Measurements from ENCODE around the gene RBM27. TPM values are rescaled to one million over a fixed set of nuclear protein-coding genes. Genes with fewer than 3 reads are reported as not detected.
A peak's percentile ranks its signal among the peaks of the same experiment; 100 is the strongest.

RBM27 gene
- polyA plus RNA-seq, 3 donors = 2.5 to 6.2 (median 3.9) TPM

DNA sequence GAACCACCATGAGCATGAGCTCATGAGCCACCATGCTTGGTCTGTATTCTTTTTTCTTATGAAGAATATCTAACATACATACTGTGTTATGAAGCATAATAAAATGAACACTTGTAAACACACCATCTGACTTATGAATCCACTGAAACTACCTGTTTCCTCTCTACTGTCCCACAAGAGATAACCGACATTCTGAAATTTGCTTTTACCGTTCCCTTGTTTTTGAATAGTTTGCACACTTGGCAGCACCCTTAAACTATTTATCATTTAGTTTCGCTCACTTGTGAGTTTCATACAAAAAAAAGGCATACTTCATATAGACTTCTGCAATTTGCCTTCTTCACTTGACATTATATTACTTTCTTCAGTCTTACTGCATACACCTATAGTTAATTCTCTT is 29.8 kb upstream of the RBM27 start:
- Mint-ChIP-seq H3K9me3 (no peaks in the 10 kb centered on the region), H3K4me3 (no peak overlapping the region), H3K27ac (peak overlapping the region in 2 of 7 donors; percentile 1 to 52), H3K36me3 (peaks cover 38 to 71% of the 10 kb centered on the region in 2 donors), H3K27me3 (ENCODE audit: low read depth in 3 of 3) (no peaks in the 10 kb centered on the region), H3K4me1 (peaks cover 5% of the 10 kb centered on the region)
- H3K4me3 ChIP-seq (replicated peaks in 1 of 3; ENCODE audit: low read depth in 2 of 3, low read length in 3 of 3) = no peak overlapping the region
- H3K27ac ChIP-seq (ENCODE audit: low read depth in 1 of 2, low read length in 2 of 2) = peak overlapping the region in 1 of 2 donors; percentile 7
- H3K36me3 ChIP-seq (replicated peaks in 1 of 2; ENCODE audit: control insufficient read depth in 1 of 2, insufficient read depth in 2 of 2, low read length in 2 of 2) = peaks cover 43 to 62% of the 10 kb centered on the region in 2 donors
- no peak overlapping the region for H2AFZ ChIP-seq (ENCODE audit: insufficient read depth, low read depth, low read length, poor library complexity, severe bottlenecking)
- H3K9me3 ChIP-seq (replicated peaks in 1 of 2; ENCODE audit: control insufficient read depth in 1 of 2, insufficient read depth in 1 of 2, low read length in 2 of 2) = no peaks in the 10 kb centered on the region
- H3K9ac ChIP-seq (ENCODE audit: insufficient read depth, low read length, poor library complexity, severe bottlenecking) = no peak overlapping the region
- intact Hi-C loops (cut with micrococcal nuclease) = no loop called here
- DNase-seq = no peak
- no peaks in the 10 kb centered on the region for H3K79me2 ChIP-seq (ENCODE audit: insufficient read depth, low read length)
- peaks cover 2% of the 10 kb centered on the region for H4K20me1 ChIP-seq (ENCODE audit: insufficient read depth, low read length)
- TF ChIP-seq, protein P1, sequence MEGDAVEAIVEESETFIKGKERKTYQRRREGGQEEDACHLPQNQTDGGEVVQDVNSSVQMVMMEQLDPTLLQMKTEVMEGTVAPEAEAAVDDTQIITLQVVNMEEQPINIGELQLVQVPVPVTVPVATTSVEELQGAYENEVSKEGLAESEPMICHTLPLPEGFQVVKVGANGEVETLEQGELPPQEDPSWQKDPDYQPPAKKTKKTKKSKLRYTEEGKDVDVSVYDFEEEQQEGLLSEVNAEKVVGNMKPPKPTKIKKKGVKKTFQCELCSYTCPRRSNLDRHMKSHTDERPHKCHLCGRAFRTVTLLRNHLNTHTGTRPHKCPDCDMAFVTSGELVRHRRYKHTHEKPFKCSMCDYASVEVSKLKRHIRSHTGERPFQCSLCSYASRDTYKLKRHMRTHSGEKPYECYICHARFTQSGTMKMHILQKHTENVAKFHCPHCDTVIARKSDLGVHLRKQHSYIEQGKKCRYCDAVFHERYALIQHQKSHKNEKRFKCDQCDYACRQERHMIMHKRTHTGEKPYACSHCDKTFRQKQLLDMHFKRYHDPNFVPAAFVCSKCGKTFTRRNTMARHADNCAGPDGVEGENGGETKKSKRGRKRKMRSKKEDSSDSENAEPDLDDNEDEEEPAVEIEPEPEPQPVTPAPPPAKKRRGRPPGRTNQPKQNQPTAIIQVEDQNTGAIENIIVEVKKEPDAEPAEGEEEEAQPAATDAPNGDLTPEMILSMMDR (IDR thresholded peaks at IDR 0.05) = no peak
- no peak overlapping the region for H3K4me2 ChIP-seq (replicated peaks; ENCODE audit: extremely low read depth, low read length, poor library complexity, severe bottlenecking)
- H3K4me1 ChIP-seq (ENCODE audit: control insufficient read depth in 1 of 2, insufficient read depth in 2 of 2, low read length in 2 of 2) = no peaks in the 10 kb centered on the region
- H3K27me3 ChIP-seq (ENCODE audit: control insufficient read depth in 2 of 2, insufficient read depth in 2 of 2, low read length in 2 of 2) = no peaks in the 10 kb centered on the region
- 62% methylated on average over 3 of the region's 3 CpGs for WGBS (ENCODE audit: insufficient coverage)

DNA sequence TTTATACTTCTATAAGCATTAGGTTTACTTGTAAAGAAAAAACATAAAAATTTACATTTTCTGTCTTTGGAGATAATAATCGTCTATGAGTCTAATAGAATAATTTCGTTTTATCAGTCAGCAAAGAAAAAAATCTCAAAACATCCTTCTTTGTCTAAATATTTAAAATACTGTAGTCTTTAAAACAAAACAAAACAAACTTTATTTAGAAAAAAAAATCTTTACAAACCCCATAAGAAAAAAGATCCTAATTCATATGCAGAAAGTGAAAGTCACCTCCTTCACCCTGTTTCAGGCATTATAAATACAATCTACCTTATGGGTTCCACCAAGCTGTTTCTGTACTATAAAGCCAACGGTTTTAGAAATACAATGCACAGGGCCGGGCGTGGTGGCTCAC is 26.6 kb upstream of the RBM27 start:
- Histone ChIP-seq H4K20me1 (ENCODE audit: insufficient read depth, low read length) (peaks cover 4% of the 10 kb centered on the region), H3K9me3 (replicated peaks in 1 of 2; ENCODE audit: control insufficient read depth in 1 of 2, insufficient read depth in 1 of 2, low read length in 2 of 2) (no peaks in the 10 kb centered on the region), H2AFZ (ENCODE audit: insufficient read depth, low read depth, low read length, poor library complexity, severe bottlenecking) (no peak overlapping the region), H3K4me1 (ENCODE audit: control insufficient read depth in 1 of 2, insufficient read depth in 2 of 2, low read length in 2 of 2) (peaks cover 7 to 11% of the 10 kb centered on the region in 2 donors), H3K27ac (ENCODE audit: low read depth in 1 of 2, low read length in 2 of 2) (no peak overlapping the region), H3K4me3 (replicated peaks in 1 of 3; ENCODE audit: low read depth in 2 of 3, low read length in 3 of 3) (no peak overlapping the region), H3K4me2 (replicated peaks; ENCODE audit: extremely low read depth, low read length, poor library complexity, severe bottlenecking) (no peak overlapping the region), H3K36me3 (replicated peaks in 1 of 2; ENCODE audit: control insufficient read depth in 1 of 2, insufficient read depth in 2 of 2, low read length in 2 of 2) (peaks cover 17 to 39% of the 10 kb centered on the region in 2 donors), H3K79me2 (ENCODE audit: insufficient read depth, low read length) (peaks cover 30% of the 10 kb centered on the region), H3K9ac (ENCODE audit: insufficient read depth, low read length, poor library complexity, severe bottlenecking) (no peak overlapping the region), H3K27me3 (ENCODE audit: control insufficient read depth in 2 of 2, insufficient read depth in 2 of 2, low read length in 2 of 2) (no peaks in the 10 kb centered on the region)
- Mint-ChIP-seq H3K4me3 (no peak overlapping the region), H3K27me3 (ENCODE audit: low read depth in 3 of 3) (no peaks in the 10 kb centered on the region), H3K4me1 (peaks cover 15% of the 10 kb centered on the region), H3K36me3 (peaks cover 17 to 46% of the 10 kb centered on the region in 2 donors), H3K9me3 (no peaks in the 10 kb centered on the region), H3K27ac (no peak overlapping the region)
- WGBS (ENCODE audit: insufficient coverage) = no CpG with 5 or more reads among the region's 5 CpGs
- TF ChIP-seq, protein P1 (IDR thresholded peaks at IDR 0.05) = no peak
- intact Hi-C loops (cut with micrococcal nuclease) = no loop called here
- DNase-seq = no peak
